Colon (tissue), 2 donors: ENCODE measurements around the gene RPS28.
"Not testable (repeated sequence)": the region's sequence is repeated elsewhere in the genome, so short reads cannot be mapped to it uniquely, and the experiment has no call there.

Source experiments
- FAIRE-seq: peaks from 2 replicates; lab custom pipeline; 2012; peaks lifted over from hg19 to GRCh38; lab: Jason Lieb, UNC
- donor health status: control.
- donor health status: control.

Gene RPS28

DNA sequence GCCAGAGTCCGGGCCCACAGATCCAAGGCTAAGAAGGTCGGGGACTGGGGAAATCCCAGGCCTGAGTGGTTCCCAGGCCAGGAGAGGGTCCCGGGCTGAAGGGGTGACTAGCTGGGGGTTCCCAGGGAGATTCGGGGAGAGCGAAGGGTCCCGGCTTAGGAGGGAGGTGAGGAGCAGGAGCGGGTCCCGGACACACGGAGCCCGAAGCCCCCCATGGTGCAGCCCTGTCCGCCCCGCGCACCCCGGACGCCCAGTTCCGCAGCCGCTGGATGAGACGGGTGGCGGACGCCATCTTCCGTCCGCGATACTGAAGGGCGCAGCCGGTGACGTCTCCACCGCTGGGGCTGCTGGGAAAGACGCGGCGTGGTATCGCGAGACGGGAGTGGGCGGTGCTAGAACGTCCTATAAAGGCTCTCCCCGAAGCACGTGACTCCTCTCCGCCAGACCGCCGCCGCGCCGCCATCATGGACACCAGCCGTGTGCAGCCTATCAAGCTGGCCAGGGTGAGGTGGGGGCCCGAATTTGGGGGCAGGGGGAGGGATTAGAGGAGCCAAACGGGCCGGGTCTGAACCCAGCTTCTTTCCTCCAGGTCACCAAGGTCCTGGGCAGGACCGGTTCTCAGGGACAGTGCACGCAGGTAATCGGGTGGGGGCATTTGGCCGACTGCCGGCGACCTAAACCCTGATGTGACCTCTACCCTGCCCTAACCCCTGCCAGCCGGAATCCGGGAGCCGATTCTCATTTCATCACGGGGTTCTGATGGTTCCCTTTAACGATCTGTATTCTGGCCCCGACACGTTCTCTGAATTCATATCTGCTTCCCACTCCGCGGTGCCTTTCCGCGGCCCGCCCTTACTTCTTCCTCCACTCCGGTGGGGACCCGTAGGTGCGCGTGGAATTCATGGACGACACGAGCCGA, at the start of gene RPS28, which contains the start of gene NDUFA7:
Gene RPS28, plus strand, starts transcription at position 430 of the 919 bp plus-strand sequence. Its CDS starts 35 bp downstream, at position 465.
Gene NDUFA7, minus strand, starts transcription at position 309 of the 919 bp plus-strand sequence. Its CDS starts 17 bp downstream, at position 292.
- FAIRE-seq: no peak

DNA sequence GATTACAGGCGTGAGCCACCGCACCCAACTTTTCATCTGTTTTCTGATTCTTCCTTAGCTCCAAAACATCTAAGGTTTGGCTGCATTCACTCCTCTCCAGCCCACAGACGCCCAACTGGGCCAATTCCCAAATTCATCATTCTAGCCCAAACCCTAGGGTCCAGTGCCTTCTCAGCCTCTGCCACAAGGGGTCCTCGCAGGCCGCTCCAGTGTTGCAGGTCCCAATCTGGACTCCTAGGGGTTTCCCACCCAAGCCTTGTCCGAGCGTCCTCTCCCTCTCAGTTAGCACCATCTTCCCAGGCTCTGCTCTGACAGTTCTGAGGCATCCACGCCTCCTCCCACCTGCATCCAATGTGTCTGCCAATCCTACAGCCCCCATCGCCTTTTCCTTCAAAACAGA, 44.8 kb upstream of the RPS28 start:
- FAIRE-seq: not testable (repeated sequence)

DNA sequence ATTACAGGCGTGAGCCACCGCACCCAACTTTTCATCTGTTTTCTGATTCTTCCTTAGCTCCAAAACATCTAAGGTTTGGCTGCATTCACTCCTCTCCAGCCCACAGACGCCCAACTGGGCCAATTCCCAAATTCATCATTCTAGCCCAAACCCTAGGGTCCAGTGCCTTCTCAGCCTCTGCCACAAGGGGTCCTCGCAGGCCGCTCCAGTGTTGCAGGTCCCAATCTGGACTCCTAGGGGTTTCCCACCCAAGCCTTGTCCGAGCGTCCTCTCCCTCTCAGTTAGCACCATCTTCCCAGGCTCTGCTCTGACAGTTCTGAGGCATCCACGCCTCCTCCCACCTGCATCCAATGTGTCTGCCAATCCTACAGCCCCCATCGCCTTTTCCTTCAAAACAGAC, 30.0 kb upstream of the RPS28 start:
- FAIRE-seq: not testable (repeated sequence)

DNA sequence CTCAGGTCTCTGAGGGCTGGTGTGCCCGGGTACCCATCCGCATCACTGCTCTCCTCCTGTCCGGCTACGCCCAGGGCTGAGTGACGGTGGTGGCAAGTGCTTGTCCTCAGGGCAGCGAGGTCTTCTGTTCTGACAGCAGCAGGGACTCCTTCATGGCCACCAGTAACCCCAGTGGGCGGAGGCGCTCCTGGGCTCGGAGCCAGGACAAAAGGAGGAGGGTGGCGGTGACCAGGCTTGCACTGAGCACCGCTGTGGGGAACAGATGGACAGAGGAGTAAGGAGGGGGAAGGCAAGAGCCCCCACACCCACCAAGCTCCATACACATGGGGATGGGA, 19.0 kb upstream of the RPS28 start:
- FAIRE-seq: no peak

DNA sequence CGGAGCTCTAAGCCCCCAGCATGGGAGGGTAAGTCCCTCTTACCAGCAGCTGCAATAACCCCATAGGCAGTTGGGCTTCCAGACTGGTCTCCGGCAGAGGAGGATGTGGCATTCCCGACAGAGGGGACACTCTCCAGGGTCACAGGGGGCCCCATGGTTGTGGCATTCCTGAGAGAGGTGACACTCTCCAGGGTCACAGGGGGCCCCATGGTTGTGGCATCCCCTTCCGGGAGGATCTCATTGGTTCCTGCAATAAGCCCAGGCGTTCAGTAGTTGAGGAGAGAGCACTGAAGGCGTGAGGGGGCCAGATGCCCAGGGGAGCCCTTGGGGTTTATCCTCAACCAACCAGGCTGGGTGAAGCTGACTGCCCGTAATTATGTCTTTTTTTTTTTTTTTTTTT, 18.6 kb upstream of the RPS28 start:
- FAIRE-seq: no peak

DNA sequence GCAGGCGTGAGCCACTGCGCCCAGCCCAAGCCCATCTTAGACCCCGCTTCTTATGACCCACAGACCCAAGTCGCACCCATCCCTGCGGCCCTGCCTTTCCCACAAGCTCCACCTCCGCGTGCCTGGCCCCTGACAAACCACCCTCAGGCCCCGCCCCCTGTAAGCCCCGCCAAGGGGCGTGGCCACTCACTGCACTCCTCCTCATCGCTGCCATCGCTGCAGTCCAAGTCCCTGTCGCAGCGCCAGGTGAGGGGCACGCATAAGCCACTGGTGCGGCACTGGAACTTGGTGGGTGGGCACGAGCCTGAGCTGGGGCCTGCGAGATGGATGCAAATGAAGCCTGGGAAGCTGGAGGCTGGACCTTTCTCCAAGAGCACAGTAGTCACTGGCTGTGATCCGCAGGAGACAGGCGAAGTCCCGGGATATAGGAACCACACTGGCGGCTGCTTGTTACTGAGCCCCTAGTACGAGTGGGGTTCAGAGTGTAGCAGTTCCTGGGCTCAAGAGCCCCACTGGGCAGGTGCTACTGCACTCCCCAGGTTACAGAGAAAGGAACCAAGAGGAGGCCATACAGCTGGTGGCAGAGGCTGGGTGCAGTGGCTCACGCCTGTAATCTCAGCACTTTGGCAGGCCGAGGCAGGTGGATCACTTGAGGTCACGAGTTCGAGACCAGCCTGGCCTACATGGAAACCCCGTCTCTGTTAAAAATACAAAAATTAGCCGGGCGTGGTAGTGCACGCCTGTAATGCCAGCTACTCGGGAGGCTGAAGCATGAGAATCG, 16.3 kb upstream of the RPS28 start:
- no peak for FAIRE-seq

DNA sequence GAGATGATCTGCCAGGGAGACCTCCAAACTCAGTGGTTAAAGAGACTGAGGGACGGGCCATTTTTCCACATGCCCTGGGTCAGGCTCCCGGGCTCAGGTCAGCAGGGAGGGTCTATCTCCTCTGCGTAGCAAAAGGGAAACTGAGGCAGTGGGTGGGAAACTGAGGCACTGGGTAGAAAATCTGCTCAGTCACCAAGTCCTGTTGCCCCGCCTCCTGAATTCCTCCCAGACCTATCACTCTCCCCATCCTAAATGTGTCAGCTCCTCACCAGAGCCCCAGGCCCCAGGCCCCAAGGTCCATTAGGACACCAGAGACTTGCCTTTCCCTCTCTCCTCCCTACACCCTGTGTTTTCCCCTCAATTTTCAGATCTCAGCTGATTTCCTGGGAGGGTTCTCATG, 15.5 kb upstream of the RPS28 start:
- FAIRE-seq: no peak

DNA sequence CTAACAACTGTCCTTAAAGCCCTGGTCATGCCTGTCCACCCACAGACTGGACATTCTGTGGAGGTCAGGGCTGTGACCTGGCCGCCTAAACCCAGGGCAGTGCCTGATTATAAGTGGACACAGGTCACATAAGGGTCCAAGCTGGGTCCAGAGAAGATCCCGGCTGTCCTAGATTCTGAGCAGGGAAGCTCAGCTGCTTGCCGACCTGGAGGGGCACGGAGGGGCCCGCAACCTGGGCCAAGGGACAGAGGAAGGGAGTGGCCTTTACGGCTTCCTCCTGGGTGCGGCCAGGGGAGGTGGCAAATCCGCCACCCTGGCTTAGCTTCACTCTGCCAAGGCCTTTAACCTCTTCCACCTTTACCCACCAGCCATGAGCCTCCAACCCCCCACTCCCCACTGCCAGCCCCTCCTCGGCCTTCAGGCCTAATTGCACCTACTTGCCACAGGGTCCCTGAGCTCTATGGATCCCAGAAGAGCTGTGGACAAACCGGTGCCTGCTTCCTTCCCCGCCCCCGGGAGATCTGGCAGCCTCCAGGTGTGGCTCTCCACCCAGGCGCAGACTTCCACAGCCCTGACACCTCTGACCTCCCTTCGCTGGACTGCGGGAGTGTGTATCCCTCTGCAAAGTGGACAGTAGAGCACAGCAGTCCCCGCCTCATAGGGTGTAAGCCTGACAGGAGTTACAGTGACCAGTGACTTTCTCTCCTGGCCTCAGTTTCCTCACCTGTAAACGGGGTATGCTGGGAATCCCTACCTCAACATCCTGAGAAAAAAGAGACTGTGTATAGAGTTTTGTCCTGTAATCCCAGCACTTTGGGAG, 14.9 kb upstream of the RPS28 start:
- FAIRE-seq: no peak

DNA sequence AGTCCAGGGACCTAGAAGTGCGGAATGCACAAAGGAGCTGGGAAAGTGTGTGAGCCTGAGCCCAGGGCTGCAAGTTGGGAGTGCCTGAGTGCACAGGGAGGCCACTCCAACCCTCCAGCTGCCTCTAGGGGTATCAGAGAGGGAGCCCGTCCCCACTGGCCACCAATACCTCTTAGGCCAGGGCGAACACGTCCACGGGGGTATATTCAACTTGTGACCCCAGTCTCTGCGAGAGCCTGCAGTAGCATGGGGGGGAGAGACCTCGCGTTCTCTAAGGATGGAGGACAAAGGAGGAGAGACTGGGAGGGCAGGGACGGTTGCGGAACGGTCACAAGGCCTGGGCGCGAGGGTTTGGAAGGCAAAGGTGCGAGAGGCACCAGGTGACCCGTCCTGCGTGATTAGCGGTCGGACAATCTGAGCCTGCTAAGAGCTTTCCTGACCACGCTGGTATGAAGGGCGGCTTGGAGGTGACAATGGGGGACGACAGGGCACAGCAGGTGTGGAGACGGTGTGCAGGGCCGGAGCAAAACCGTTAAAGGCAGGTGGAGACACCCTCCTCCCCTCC, 13.8 kb upstream of the RPS28 start:
- no peak for FAIRE-seq

DNA sequence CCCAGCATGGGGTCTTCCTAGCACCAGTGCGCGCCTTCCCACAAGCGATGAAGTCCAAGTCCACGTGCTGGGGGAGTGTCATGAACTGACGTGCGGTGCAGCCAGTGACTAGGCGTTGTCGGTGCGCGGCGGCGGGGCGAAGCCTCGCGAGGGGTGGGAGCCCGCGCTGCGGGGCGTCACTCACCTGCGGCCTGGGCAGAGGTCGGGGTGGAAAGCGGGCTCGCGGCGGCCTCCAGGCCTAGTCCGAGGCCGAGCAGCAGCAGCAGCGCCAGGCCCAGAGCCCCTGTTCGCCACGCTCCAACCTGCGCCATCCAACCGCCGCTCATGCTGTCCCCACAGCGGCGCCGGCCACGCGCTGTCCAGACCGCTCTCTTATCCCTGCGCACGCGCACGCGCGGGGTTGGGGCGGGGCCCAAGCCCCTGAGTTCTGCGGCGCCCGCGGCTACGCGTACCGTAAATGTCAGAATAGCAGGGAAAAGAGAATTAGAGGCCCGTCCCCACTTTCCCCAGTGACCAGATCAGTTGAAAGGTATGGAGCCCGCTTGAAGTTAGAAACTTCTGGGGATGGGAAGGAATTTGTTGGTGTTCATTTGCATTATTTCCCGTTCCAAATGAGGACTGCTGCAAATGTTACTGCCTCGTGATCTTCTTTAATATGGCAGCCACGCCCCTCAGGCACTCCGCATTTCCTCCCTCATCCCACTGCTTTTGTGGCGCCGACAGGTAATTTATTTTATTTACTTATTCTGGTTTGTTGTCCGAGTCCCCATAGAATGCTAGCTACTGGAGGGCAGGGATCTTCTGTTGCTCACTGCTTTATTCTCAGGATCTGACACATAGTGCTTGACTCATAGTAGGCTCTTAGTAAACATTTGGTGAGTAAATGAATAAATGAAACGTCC, 13.1 kb upstream of the RPS28 start, which contains the start of gene CD320:
Gene CD320, minus strand, starts transcription at position 394 of the 902 bp plus-strand sequence. Its CDS starts 68 bp downstream, at position 326.
- FAIRE-seq: no peak

DNA sequence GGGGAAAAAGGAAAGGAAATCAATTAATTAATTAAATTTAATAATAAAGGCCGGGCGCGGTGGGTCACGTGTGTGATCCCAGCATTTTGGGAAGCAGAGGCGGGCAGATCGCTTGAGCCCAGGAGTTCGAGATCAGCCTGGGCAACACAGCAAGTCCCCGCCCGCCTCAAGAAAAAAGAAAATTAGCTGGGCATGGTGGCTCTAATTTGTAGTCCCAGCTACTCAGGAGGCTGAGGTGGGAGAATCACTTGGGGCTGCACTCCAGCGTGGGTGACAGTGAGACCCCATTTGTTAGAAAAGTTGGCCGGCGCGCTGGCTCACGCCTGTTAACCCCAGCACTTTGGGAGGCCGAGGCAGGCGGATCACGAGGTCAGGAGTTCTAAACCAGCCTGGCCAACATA, 12.4 kb upstream of the RPS28 start:
- no peak for FAIRE-seq

DNA sequence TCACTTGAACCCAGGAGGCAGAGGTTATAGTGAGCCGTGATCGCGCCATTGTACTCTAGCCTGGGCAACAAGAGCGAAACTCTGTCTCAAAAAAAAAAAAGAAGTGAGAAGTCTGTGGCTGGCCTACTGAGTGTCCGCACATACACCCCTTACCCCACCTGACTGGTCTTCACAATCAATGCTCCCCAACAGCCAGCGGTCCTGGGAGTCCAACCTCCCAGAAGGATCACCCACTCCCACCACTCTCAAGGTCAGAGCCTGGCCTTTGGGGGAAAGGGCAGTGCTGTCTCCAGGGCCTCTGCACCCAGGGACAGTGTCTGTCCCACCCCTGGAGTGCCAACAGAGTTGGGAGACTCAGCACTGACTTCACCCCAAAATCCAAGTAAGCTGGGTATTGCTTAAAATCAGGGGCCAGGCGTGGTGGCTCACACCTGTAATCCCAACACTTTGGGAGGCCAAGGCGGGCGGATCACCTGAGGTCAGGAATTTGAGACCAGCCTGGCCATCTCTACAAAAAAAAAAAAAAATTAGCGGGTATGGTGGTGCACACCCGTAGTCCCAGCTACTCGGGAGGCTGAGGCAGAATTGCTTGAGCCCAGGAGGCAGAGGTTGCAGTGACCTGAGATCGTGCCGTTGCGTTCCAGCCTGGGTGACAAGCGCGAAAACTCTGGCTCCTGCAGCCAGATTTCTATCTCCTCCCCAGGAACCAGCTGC, 10.8 kb upstream of the RPS28 start:
- no peak for FAIRE-seq

DNA sequence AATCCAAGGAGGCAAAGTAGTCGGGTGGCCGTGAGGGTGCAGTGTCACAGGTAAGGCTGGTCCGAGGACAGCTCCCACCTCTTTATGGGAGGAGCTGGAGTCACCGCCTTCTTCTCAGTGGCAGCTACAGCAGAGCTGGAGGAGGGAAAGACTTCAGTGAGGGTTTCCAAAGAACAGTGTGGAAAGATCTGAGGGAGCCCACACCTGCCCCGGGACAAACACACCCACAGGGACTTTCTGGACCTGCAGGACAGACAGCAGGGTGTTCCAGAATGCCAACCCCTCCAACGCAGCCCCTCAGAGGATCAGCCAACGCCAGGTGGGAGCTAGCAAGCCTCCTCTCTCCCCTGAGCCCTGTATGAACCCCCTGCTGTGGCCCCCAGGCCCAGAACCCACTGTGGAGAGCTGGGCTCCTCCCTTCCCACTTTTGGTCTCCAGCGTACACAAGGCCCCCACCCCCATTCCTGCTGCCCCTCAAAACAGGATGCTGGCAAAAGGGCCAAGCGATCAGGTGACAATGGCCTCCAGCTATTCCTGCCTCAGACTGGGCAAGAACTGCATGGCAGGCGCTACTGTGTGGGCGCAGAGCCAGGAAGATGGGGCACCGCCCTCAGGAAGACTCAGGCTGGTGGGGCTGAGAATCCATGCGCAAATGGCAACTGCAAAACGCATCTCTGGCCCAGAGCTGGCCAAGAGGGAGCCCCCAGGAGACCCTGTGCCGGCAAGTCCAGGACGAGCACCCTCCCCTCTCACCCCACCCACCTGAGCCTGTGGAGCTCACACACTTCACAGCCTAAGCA, 9.6 kb upstream of the RPS28 start:
- FAIRE-seq: no peak

DNA sequence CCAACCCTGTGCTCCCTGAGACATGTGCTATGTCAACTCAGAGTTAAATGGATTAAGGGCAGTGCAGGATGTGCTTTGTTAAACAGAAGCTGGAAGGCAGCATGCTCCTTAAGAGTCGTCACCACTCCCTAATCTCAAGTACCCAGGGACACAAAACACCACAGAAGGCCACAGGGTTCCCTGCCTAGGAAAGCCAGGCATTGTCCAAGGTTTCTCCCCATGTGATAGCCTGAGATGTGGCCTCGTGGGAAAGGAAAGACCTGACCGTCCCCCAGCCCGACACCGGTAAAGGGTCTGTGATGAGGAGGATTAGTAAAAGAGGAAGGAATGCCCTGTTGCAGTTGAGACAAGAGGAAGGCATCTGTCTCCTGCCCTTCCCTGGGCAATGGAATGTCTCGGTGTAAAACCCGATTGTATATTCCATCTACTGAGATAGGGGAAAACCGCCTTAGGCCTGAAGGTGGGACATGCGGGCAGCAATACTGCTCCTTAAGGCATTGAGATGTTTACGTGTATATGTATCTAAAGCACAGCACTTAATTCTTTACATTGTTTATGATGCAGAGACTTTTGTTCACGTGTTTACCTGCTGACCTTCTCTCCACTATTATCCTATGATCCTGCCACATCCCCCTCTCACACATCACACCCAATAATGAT, 6.2 kb upstream of the RPS28 start:
- not testable (repeated sequence) for FAIRE-seq

DNA sequence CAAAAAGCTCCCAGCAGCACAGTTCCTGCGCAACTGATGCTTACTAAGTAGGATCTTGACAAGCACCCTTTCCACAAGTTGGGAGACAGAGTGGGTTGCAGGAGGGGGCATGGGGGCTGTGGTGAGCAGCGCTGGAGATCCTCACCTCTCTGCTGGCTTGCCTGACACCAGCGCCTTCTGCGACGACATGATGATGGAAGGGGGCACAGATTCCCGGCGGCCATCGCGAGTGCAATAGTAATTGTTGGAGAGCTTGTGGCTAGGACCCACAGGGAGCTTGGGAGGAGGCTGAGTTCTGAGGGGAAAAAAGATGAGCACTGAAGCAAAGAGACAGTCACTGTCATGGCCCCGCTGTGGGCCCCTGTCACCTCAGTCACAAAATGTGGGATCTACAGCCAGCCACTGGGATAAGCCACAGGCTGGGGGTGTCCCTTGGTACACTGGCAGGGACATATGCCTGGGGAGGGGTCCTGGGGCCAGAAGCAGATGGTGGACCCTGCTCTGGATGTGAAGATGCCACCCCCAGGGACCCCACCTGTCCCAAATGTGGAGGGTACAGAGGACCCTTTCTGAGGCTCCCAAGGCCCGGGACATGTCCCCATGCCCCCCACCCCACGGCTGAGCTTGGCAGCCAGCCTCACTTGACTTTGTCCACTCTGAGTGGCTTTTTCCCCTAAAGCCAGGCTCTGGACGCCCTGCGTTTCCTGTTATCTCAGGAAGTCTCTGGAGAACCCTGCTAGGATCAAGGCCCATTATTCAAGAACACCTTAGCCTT, 4.8 kb upstream of the RPS28 start:
- no peak for FAIRE-seq

DNA sequence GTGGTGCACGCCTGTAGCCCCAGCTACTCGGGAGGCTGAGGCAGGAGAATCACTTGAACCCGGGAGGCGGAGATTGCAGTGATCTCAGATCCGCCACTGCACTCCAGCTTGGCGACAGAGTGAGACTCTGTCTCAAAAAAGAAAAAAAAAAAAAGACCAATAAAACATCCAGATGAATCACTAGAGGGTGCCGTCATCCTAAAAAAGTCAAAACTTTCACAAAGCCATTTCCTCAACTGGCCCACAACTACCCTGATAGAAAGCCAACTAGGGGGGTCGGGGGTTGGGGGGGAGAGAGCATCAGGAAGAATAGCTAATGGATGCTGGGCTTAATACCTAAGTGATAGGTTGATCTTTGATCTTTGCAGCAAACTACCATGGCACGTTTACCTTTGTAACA, 2.5 kb upstream of the RPS28 start:
- not testable (repeated sequence) for FAIRE-seq

DNA sequence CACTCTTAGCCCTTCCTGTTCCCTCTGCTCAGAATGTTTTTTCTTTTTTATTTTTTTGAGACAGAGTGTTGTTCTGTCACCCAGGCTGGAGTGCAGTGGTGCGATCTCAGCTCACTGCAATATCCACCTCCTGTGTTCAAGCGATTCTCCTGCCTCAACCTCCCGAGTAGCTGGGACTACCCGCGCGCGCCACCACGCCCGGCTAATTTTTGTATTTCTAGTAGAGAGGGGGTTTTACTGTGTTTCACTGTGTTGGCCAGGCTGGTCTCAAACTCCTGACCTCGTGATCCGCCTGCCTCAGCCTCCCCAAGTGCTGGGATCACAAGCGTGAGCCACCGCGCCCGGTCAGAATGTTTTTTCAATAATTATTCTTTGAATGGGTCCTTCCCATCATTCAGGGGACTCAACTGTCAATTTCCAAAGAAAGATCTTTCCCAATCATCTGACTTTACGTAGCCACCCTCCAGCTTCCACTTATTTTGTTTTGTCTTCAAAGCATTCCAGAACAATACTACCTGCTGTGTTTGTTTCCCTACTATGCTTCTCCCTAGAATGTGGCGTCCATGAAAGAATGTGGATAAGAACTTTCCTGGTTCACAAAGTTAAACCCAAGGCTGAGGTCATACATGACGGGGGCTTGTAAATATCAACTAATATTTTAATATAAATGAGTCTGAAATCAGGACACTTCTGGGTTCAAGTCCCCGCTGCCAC, 1.3 kb upstream of the RPS28 start:
- no peak for FAIRE-seq
